ENCODE measurements around the gene TTPAL.

TTPAL gene, protein sequence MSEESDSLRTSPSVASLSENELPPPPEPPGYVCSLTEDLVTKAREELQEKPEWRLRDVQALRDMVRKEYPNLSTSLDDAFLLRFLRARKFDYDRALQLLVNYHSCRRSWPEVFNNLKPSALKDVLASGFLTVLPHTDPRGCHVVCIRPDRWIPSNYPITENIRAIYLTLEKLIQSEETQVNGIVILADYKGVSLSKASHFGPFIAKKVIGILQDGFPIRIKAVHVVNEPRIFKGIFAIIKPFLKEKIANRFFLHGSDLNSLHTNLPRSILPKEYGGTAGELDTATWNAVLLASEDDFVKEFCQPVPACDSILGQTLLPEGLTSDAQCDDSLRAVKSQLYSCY

DNA sequence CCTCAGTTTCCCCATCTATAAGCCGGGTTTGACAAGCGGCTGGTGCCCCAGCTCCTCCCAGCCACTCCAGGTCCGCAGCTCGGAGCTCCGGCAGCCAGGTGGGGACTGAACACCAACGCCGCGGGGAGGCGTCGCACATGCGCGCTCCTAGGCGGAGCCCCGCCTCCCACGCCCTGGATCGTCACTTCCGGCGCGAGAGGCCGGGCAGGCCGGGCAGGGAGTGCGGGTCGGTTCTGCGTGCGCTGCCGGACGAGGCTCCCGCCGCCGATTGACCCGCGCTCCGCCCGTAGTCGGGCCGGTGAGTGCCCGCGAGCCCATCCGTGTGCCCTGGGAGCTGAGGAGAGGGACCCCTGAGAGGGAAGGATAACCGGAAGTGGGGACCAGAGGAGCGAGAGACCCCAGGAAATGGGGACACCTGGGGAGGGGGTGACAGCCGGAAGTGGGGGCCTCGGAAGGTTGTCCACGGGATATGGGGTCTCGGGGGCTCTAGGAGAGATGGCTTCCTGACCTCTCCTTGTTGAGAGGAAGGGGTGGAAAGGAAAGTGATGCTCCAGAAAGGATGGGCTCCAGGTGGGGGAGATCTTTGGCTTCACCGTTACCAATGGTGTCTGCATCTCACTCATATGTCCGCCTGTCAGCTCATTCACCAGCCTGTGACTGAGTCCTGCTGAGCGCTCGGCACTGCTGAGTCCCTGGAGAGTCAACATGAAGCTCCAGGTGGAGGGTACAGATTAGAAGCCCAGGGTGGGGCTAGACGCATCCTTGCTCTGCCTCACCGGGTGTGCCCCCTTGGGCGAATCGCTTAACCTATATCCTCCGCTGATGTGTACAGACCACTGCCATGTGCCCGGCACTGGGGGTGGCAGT, at the start of gene TTPAL:
Gene TTPAL, plus strand, starts transcription at position 181 of the 867 bp plus-strand sequence. CDS start 4,126 bp downstream, outside the sequence.
- TF ChIP-seq, protein P1, sequence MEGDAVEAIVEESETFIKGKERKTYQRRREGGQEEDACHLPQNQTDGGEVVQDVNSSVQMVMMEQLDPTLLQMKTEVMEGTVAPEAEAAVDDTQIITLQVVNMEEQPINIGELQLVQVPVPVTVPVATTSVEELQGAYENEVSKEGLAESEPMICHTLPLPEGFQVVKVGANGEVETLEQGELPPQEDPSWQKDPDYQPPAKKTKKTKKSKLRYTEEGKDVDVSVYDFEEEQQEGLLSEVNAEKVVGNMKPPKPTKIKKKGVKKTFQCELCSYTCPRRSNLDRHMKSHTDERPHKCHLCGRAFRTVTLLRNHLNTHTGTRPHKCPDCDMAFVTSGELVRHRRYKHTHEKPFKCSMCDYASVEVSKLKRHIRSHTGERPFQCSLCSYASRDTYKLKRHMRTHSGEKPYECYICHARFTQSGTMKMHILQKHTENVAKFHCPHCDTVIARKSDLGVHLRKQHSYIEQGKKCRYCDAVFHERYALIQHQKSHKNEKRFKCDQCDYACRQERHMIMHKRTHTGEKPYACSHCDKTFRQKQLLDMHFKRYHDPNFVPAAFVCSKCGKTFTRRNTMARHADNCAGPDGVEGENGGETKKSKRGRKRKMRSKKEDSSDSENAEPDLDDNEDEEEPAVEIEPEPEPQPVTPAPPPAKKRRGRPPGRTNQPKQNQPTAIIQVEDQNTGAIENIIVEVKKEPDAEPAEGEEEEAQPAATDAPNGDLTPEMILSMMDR (IDR thresholded peaks at IDR 0.05; ENCODE audit: insufficient read depth, low read depth, low read length, missing control alignments): peak; percentile 14
- peak; percentile 94 for DNase-seq (ENCODE audit: low read depth)
- peak within 1 kb of the TSS; percentile 75 for H3K4me3 ChIP-seq (ENCODE audit: low read depth, low read length)

DNA sequence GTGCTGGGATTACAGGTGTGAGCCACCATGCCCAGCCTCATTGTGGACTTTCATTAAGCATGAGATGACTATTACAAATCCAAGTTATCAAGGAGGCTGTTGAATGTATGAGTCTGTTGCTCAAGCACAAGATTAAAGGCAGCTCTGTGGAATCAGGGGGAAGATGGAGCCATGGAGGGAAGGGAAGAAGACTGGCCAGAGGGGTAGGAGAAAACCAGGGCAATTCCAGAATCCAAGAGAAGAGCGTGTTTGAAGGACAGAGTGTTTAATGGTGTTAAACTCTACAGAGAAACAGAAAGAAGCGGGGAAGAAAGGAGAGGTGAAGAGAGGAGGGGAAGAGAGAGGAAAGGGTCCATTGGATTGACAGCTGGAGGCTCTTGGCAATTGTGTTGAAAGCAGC, 49.8 kb upstream of the TTPAL start:
- TF ChIP-seq, protein P1 (IDR thresholded peaks at IDR 0.05; ENCODE audit: insufficient read depth, low read depth, low read length, missing control alignments): no peak
- DNase-seq (ENCODE audit: low read depth): no peak
- no peak overlapping the region for H3K4me3 ChIP-seq (ENCODE audit: low read depth, low read length)

DNA sequence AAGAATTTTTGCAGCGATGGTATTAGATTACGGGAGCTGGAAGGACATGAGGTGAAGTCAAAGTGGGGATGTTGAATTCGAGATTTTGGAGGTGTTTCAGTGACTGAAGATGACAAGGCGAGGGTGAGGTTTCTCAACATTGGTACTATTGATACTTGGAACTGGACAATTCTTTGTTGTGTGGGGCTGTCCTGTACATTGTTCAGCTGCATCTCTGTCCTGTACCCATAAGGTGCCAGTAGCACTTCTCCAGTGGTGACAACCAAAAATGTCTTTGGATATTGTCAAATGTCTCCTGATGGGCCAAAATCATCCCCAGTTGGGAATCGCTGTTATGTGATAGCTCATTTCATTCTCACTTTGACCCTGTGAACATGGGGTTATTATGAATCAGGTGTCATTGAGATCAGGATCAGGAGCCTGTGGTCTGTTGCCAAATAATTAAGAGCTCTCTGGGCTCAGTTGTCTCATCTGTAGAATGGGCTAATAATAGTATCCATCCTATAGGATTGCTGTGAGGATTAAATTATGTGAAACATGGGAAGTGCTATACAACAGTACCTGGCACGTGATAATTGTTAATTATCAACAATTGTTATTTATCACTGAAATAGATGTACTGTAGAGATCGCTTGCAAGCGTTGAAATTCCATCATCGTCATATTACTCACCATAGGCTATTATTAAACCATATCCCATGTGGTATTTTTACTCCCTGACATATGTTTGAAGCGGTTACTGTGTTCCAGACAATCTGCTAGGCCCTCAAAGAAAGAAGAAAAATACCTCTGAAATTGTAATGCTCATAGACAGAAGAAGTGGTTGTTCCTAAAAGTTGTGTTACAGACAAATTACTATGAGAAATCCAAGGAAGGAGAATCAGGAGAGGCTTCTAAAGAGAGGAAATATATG, 48.5 kb upstream of the TTPAL start:
- TF ChIP-seq, protein P1 (IDR thresholded peaks at IDR 0.05; ENCODE audit: insufficient read depth, low read depth, low read length, missing control alignments): no peak
- H3K4me3 ChIP-seq (ENCODE audit: low read depth, low read length): no peak overlapping the region
- DNase-seq (ENCODE audit: low read depth): no peak

DNA sequence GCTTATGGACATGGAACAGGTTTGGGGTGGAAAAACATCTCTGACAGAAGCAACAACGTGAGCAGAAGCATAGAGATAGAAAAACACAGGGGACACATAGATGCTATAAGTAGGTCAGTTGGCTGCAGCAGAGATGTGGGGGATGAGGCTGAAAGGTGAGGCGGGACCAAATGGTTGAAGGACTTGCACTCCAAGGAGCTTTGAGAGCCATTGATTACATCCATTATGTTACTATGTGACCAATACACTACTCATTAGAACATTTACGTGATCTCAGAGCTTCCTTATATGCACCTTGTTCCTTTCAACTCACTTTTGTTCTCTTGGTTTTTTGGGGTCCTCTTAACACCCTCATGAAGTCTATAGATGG, 47.9 kb upstream of the TTPAL start:
- H3K4me3 ChIP-seq (ENCODE audit: low read depth, low read length): no peak overlapping the region
- DNase-seq (ENCODE audit: low read depth): no peak
- TF ChIP-seq, protein P1 (IDR thresholded peaks at IDR 0.05; ENCODE audit: insufficient read depth, low read depth, low read length, missing control alignments): no peak

DNA sequence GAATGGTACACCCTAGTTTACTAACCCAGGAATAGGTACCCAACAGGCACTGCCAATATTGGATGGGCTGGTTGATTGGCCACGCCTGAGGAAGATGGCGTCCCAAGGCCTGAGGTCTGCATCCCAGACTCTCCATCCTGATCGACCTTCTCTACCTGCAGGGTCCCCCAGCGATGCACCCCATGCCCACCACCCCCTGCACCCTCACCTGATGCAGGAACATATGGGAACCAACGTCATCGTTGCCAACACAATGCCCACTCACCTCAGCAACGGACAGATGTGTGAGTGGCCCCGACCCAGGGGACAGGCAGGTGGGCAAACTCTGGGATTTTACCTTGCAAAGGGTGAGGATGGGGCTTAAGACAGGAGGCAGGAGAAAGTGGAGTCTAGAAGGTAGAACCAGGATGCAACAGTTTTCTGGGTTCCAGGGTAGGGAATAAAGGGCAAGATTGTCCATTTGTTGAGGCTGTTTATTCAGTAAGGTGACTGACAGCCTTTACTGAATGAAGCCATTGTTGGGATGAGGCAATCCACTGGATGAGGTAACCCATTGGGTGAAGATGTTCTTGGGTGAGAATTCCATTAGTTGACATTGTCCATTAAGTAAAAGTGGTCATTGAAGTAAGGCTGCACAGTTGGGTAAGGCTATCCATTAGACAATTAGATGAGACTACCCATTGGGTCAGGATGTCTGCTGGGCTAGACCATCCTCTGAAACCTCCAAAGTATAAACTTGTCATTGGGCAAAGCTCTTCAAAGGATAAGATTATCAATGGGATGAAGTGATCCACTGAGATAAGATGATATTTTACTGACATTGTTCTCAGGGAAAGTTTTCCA, 47.3 kb upstream of the TTPAL start:
- DNase-seq (ENCODE audit: low read depth): no peak
- H3K4me3 ChIP-seq (ENCODE audit: low read depth, low read length): no peak overlapping the region
- TF ChIP-seq, protein P1 (IDR thresholded peaks at IDR 0.05; ENCODE audit: insufficient read depth, low read depth, low read length, missing control alignments): no peak

DNA sequence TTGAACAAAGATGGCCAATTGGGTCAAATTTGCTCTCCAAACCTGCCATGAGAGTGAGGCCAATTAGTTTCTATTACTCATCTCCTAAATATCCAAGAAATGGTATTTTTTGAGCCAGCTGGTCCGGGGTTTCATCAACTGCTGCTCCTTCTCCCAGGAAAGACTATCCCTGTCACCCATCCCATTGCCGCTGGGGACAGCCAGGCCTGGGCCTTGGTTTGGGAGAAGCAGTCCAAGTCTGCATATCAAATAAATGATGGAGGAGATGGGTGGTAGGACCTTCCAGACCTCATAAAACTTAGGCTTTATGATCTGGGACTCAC, 46.7 kb upstream of the TTPAL start:
- TF ChIP-seq, protein P1 (IDR thresholded peaks at IDR 0.05; ENCODE audit: insufficient read depth, low read depth, low read length, missing control alignments): no peak
- DNase-seq (ENCODE audit: low read depth): no peak
- no peak overlapping the region for H3K4me3 ChIP-seq (ENCODE audit: low read depth, low read length)
